ENCODE results near the gene CYP2A7. TPM values are rescaled to one million over a fixed set of nuclear protein-coding genes. Genes with fewer than 3 reads are reported as not detected.
"Not testable (repeated sequence)": the region's sequence is repeated elsewhere in the genome, so short reads cannot be mapped to it uniquely, and the experiment has no call there.

Gene CYP2A7
- total RNA-seq, 1 experiment from 2014 or later, result not detected

GRCh38 chr19:40838477-40838876 is 43.6 kb downstream of the CYP2A7 start:
- CTCF ChIA-PET, result interaction anchor here (0.5 kb wide), 1 partner anchor 18 kb away, joined by 3 read pairs; no protein-coding TSS in a partner anchor
- H3K9me3 Mint-ChIP-seq (ENCODE audit: unreplicated experiment); DNase-seq (ENCODE audit: unreplicated experiment); H3K4me1 Mint-ChIP-seq (ENCODE audit: insufficient read depth, unreplicated experiment); BruUV-seq (replicated peaks); H3K36me3 Mint-ChIP-seq (ENCODE audit: insufficient read depth, unreplicated experiment); H3K4me3 Mint-ChIP-seq (ENCODE audit: unreplicated experiment); intact Hi-C loops (cut with micrococcal nuclease); H3K27ac Mint-ChIP-seq (ENCODE audit: low read depth, unreplicated experiment): not testable (repeated sequence)
- POLR2A ChIA-PET, result interaction anchor here (0.7 kb wide), 1 partner anchor 364 kb away, joined by 3 read pairs; no protein-coding TSS in a partner anchor
- H3K27me3 Mint-ChIP-seq (ENCODE audit: insufficient read depth, unreplicated experiment), result peaks cover 36% of the 10 kb centered on the region

GRCh38 chr19:40836754-40837429 is 45.1 kb downstream of the CYP2A7 start:
- no peak for DNase-seq (ENCODE audit: unreplicated experiment)
- Mint-ChIP-seq H3K4me1 (ENCODE audit: insufficient read depth, unreplicated experiment) (peaks cover 4% of the 10 kb centered on the region), H3K27ac (ENCODE audit: low read depth, unreplicated experiment) (no peak overlapping the region), H3K36me3 (ENCODE audit: insufficient read depth, unreplicated experiment) (no peaks in the 10 kb centered on the region), H3K4me3 (ENCODE audit: unreplicated experiment) (no peak overlapping the region), H3K27me3 (ENCODE audit: insufficient read depth, unreplicated experiment) (peaks cover 36% of the 10 kb centered on the region), H3K9me3 (ENCODE audit: unreplicated experiment) (no peaks in the 10 kb centered on the region)
- POLR2A ChIA-PET, result no interaction called here
- TF ChIP-seq CTCF (IDR thresholded peaks at IDR 0.05; ENCODE audit: unreplicated experiment), result no peak
- intact Hi-C loops (cut with micrococcal nuclease), result no loop called here
- BruUV-seq (replicated peaks), result no TSS peak
- CTCF ChIA-PET, result no interaction called here

- H3K9me3 Mint-ChIP-seq (ENCODE audit: unreplicated experiment); H3K36me3 Mint-ChIP-seq (ENCODE audit: insufficient read depth, unreplicated experiment); DNase-seq (ENCODE audit: unreplicated experiment); H3K27ac Mint-ChIP-seq (ENCODE audit: low read depth, unreplicated experiment); POLR2A ChIA-PET; H3K27me3 Mint-ChIP-seq (ENCODE audit: insufficient read depth, unreplicated experiment); intact Hi-C loops (cut with micrococcal nuclease); BruUV-seq (replicated peaks); H3K4me3 Mint-ChIP-seq (ENCODE audit: unreplicated experiment): not testable (repeated sequence)
- H3K4me1 Mint-ChIP-seq (ENCODE audit: insufficient read depth, unreplicated experiment), result peaks cover 13% of the 10 kb centered on the region
- CTCF ChIA-PET, result interaction anchor here (0.6 kb wide), 2 partner anchors 149 to 609 kb away, joined by 3 to 4 read pairs; partner anchors contain the start of gene ERICH4
Measured at GRCh38 chr19:40833728-40834533, 48.1 kb downstream of the CYP2A7 start.

- H3K4me3 Mint-ChIP-seq (ENCODE audit: unreplicated experiment); H3K27me3 Mint-ChIP-seq (ENCODE audit: insufficient read depth, unreplicated experiment); BruUV-seq (replicated peaks); H3K9me3 Mint-ChIP-seq (ENCODE audit: unreplicated experiment); H3K36me3 Mint-ChIP-seq (ENCODE audit: insufficient read depth, unreplicated experiment); intact Hi-C loops (cut with micrococcal nuclease); DNase-seq (ENCODE audit: unreplicated experiment): not testable (repeated sequence)
- Mint-ChIP-seq H3K4me1 (ENCODE audit: insufficient read depth, unreplicated experiment) (peaks cover 13% of the 10 kb centered on the region), H3K27ac (ENCODE audit: low read depth, unreplicated experiment) (peak overlapping the region; percentile 52)
- POLR2A ChIA-PET, result interaction anchor here (0.9 to 1.5 kb wide), 4 partner anchors 18 to 142 kb away, joined by 3 to 8 read pairs (median 5); partner anchors contain the start of genes ACTMAP, CYP2A6, EGLN2 and NUMBL
- CTCF ChIA-PET, result interaction anchor here (0.6 kb wide), 1 partner anchor 138 kb away, joined by 4 read pairs; no protein-coding TSS in a partner anchor
Measured at GRCh38 chr19:40832431-40832790, 49.6 kb downstream of the CYP2A7 start.

- TF ChIP-seq CTCF (IDR thresholded peaks at IDR 0.05; ENCODE audit: unreplicated experiment), result no peak
- H3K27me3 Mint-ChIP-seq (ENCODE audit: insufficient read depth, unreplicated experiment), result no peaks in the 10 kb centered on the region
- intact Hi-C loops (cut with micrococcal nuclease), result no loop called here
- H3K36me3 Mint-ChIP-seq (ENCODE audit: insufficient read depth, unreplicated experiment), result peaks cover 9% of the 10 kb centered on the region
- no TSS peak for BruUV-seq (replicated peaks)
- peaks cover 13% of the 10 kb centered on the region for H3K4me1 Mint-ChIP-seq (ENCODE audit: insufficient read depth, unreplicated experiment)
- H3K9me3 Mint-ChIP-seq (ENCODE audit: unreplicated experiment), result no peaks in the 10 kb centered on the region
- H3K4me3 Mint-ChIP-seq (ENCODE audit: unreplicated experiment), result no peak overlapping the region
- POLR2A ChIA-PET, result interaction anchor here (0.6 to 1.5 kb wide), 8 partner anchors 18 to 741 kb away, joined by 3 to 8 read pairs (median 4); partner anchors contain the start of genes ACTMAP, CYP2A6, EGLN2 and HNRNPUL1
- CTCF ChIA-PET, result interaction anchor here (0.6 kb wide), 3 partner anchors 114 to 200 kb away, joined by 3 to 4 read pairs (median 4); no protein-coding TSS in a partner anchor
- peak; percentile 99 for DNase-seq (ENCODE audit: unreplicated experiment)
- H3K27ac Mint-ChIP-seq (ENCODE audit: low read depth, unreplicated experiment), result peak overlapping the region; percentile 52
Measured at GRCh38 chr19:40831502-40832430, 50.3 kb downstream of the CYP2A7 start.

- DNase-seq (ENCODE audit: unreplicated experiment); POLR2A ChIA-PET; H3K27me3 Mint-ChIP-seq (ENCODE audit: insufficient read depth, unreplicated experiment); H3K27ac Mint-ChIP-seq (ENCODE audit: low read depth, unreplicated experiment); BruUV-seq (replicated peaks); H3K4me3 Mint-ChIP-seq (ENCODE audit: unreplicated experiment); CTCF ChIA-PET; H3K9me3 Mint-ChIP-seq (ENCODE audit: unreplicated experiment); intact Hi-C loops (cut with micrococcal nuclease): not testable (repeated sequence)
- Mint-ChIP-seq H3K4me1 (ENCODE audit: insufficient read depth, unreplicated experiment) (peaks cover 13% of the 10 kb centered on the region), H3K36me3 (ENCODE audit: insufficient read depth, unreplicated experiment) (peaks cover 12% of the 10 kb centered on the region)
Measured at GRCh38 chr19:40830741-40831140, 51.3 kb downstream of the CYP2A7 start.

Measured in MCF 10A (cell line).